GM19240 (cell line): Measurements from ENCODE around the gene CDH23.

Source experiments
- DNase-seq: peaks from one replicate; pipeline ENCODE4 v3.0.0; 2011; ENCODE audit warnings: low spot score; ENCODE audit not compliant: insufficient read length

CDH23 gene

DNA sequence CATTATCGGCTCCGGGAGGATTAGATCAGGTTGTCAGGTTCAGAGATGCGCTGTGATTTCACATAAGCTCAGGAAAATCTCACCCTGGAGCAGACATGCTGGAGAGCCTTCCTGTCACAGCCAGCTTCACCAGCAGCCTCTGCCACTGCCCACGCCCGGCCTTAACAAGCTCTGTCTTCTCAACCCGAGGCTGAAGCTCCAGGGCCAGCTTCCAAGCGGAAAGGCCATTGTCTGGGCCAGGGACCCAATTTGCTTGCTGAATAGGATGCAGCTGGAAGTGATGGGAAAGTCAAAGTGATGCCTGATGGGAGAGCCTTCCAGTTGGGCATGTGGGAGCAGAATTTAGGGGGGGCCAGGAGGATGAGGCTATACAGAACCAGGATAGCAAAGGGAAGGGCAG lies 286.6 kb downstream of the CDH23 start:
- no peak for DNase-seq

DNA sequence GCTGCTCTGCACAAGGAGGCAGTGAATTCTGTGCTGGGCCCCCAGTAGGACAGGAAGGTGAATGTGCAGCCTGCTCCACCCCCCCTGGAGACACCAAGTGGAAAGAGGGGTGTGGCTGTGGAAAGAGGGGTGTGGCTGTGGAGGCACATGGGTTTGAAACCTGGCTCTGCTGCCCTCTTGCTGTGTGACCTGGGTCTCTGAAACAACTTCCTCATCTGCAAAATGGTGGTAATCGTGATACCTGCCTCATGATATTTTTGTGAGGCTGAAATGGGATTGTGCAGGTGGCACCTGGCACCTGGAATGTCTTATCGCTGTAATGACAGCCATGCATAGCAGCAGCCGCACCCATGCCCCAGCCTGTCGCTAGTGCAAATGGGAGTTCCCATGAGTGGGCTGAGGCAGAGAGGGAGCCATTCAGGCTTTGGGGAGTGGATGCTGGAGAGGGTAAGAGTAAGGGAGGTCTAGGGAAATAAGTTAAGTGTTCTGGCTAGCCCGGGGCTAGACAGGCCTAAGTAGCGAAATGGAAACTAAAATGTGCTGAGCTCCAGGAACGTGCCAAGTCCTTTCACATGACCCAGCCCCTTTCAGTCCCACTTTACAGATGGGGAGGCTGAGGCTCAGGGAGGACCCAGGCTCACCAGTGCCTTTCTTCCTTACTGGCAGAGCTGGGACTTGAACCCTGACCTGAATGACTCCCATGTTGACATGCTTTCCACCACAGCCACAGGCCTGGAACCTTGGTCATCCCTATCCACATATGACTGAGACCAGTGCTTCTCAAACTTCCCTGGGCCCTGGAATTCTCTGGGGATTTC lies 287.8 kb downstream of the CDH23 start:
- DNase-seq: no peak

DNA sequence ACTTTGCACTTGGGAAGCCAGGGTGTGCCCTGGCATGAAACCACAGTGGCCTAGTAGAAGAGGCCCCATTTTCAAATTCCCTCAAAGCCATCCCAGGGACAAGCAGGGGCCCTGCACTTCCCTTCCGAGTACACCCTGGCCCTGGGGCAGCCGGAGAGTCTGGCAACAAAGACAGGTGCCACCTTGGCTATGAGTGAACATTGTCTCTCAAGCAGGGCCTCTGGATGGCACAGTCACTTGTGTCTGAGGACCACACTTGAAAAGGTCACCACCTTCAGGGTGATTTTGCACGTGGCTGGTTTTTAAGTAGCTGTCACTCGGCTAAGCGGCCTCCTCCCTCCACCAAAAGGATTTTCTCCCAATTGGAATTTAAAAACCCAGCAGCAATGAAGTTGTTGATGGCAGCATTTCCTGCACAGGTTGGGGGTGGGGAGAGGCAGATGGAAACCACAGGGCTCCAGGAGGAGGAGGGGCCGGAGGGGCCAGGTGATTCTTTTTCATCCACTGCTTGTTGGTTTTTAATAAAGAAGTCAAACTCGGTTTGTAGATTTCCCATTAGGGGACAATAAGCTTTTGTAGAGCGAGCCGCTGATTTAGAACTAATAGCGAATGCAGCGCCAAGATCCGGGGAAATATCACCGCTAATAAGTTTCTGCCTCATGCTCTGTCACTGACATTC lies 289.0 kb downstream of the CDH23 start:
- DNase-seq: no peak

DNA sequence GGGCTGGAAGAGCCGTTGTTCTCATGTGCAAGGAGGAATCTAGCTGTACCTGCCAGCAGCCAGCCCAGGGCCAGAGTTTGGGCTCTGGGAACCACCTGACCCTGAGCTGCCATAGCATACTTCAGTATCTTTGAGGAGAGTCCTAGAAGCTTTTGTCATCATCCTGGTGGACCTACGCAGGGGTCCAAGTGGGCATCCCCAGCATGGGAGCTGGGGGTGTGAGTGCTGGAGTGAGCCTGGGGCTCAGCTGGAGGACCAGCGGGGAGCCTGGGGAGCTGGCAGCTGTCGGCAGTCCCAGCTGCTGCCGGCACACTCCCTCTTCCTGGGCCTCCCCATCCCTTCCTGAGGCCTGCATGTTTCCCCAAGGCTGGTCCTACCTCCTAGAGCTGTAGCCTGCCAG lies 290.4 kb downstream of the CDH23 start:
- DNase-seq: no peak

DNA sequence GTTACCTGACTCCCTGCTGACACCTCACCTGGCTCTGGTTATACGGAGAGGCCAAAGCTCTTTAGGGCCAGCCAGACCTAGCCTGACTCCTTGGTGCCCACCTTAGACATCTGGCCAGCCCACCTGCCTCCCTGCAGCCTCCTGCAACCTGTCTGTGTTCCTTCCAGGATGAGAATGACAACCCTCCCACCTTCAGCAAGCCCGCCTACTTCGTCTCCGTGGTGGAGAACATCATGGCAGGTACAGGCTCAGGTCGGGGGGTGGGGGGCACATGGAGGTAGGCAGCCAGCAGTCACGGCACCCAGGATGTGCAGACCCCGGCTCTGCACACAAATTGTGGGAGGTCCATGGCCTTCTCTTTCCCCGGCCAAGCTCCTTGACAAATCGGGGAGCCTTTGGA lies 290.8 kb downstream of the CDH23 start:
- no peak for DNase-seq

DNA sequence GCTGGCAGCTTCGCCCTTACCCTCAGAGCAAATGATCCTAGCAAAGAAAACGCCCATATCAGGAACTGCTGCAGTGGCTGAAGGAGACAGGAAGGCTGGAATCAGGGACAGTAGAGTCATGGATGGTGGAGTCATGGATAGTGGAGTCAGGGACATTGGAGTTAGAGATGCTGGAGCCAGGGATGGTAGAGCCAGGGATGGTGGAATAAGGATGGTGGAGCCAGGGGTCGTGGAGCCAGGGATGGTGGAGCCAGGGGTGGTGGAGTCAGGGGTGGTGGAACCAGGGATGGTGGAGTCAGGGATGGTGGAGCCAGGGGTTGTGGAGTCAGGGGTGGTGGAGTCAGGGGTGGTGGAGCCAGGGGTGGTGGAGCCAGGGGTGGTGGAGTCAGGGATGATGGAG lies 291.5 kb downstream of the CDH23 start:
- DNase-seq: no peak

DNA sequence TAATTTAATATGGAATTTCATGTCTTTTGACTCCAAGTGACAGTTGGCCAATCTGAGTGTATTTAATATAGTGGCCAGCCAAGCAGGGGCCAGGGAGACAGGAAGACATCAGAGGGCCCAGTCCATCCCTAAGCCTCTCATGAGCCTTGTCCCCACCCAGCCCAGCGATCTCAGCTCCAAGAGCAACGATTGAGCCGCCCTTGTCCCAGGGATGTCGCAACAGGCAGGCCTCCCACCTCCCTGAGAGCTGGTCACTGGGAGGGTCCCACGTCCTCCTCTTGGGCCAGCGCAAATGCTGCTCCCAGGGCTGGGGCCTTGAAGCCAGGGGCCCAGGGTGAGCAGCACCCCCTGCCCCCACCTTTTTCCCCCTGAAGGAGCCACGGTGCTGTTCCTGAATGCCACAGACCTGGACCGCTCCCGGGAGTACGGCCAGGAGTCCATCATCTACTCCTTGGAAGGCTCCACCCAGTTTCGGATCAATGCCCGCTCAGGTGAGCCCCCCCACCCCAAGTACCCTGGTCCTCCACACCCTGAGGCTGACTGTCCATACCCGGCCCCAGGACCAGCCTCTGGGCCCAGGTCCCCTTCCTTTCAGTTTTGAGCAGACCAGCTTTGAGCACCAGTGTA lies 293.5 kb downstream of the CDH23 start:
- no peak for DNase-seq

DNA sequence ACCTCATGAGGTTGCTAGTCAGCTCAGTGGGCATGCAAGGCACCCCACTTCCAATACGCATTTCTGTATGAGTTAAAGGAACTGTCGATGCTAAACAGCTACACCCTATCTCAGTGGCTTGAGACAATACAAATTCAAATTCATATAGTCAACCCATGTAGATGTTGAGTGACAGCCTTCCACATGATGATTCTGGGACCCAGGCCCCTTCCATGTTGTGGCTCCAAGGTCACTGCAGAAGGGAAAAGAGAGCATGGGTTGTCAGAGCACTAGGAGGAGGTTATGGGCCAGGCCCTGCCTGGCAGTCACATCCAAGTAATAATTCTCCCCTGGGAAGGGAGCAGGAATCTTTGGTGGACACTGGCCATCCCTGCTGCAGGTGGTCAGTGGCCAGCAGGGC lies 294.7 kb downstream of the CDH23 start:
- DNase-seq: no peak

DNA sequence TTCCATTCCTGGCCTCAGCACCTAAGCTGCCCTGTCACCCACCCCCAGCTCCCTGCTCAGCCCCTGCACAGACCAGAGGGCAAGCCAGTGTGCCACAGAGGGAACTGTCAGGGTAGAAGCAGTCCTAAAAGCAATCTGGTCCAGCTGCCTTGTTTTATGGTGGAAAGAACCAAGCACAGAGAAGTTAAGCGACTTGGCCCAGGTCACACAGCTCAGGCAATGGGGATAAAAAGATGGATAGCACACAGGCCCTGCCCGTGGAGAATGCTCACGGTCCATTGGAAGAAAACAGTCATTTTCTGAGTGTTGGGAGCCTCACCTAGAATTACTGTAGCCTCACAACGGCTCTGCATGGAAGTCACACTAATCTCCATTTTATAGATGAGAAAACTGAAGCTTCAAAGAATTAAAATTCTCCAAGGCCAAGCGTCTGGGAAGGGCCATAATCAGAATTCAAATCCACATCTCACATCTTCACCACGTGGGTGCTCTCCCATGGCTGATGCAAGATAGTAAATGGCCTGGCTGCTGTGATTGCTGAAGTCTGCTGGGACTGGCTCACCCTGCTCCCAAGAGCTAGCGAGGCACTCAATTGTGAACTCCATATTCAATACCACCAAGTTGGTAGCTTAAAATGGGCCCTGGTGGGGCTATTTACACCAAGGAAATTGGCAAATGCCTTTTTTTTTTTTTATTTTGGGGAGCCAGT lies 296.0 kb downstream of the CDH23 start:
- DNase-seq: no peak

DNA sequence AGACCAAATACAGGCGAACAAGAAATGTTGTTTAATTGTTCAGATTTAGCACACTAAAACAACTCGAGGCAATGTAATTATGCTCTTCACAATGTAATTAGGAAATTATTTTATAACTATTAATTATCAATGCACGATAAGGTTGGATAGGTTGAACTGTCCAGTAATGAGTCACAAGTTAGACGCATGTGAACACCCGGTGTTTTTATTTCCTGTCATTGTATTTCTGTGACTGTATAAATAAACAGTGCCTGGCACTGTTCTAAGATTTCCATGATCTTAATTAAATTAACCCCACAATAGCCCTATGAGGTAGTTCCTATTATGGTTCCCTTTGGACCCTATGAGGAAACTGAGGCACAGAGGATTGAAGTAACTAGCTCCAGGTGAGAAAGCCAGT lies 296.7 kb downstream of the CDH23 start:
- no peak for DNase-seq

DNA sequence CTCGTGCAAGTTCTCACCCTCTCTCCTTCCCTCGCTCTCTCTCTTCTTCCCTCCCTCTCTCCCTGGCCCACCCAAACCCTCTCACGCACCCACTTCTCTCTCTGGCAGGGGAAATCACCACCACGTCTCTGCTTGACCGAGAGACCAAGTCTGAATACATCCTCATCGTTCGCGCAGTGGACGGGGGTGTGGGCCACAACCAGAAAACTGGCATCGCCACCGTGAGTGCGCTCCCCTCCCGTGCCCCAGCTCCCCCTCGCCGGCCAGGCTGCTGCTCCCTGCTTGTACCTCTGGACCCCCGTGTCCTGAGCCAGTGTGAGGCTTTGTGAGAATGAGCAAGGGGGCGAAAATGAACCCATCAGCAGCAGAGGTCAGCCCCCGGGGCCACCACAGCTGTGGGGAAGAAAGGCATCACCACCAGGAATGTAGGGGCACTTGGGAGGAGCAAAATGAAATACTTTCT lies 297.4 kb downstream of the CDH23 start:
- no peak for DNase-seq

DNA sequence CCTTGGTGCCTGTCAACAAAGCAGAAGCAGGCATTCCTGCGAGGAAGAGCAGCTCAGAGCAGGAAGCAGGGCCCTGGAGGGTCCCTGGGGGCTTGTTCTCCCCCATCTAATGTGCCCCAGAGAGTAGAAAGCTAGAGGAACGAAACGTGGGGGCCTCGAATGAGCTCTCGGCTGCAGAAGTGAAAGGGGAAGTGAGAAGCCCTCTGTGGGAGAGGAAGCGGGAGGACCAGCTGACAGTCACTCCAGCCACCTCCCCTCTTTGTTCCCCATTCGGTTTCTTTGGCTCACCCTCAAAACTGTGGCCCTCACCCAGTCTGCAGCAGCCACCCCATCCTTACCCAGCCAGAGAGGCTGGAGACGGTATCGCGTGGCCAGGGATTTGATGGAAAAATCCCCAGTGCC lies 297.8 kb downstream of the CDH23 start:
- peak; percentile 99 for DNase-seq

DNA sequence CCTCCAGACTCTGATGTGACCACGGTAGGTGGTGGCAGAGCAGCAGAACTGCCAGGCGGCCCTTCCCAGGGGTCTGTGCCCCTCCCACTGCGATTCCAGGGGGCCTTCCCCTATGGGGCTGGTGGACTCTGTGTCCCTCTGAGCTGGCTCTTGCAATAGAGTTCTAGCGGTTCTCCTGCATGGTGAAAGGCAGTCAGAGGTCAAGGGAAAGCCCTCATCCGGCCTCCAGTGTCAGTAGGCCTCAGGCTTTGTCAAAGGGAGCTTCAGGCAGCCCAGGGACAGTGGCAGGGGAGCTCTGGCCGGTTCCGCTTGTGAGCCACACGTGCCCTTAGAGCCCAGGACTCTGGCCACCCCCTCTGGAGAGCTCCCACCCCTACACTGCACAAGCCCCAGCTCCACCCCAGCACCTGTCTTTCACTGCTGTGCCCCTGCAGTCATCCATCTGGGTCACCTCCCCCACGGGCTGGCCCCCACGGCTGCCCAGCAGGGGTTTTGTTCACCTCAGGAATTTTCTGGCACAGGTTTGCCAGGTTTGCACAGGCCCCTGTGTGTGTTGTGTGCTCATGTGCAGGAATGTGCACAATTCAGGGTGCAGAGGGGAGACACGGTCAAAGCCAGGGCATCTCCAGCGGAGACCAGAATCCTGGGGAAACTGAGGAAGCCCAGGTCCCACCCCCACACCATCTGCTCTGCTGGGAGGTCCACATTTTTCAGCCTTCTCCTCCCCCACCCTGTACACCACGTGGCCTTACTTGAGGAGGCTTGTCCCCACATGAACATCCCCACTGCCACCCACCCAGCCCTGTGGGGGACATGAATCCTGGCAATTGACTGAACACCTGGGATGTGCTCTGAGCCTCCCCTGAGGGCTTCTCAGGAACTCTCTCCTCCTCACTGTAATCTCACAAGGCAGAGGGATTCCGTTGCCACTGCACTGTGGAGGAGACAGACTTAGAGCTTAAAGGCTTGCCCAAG lies 299.1 kb downstream of the CDH23 start:
- no peak for DNase-seq

DNA sequence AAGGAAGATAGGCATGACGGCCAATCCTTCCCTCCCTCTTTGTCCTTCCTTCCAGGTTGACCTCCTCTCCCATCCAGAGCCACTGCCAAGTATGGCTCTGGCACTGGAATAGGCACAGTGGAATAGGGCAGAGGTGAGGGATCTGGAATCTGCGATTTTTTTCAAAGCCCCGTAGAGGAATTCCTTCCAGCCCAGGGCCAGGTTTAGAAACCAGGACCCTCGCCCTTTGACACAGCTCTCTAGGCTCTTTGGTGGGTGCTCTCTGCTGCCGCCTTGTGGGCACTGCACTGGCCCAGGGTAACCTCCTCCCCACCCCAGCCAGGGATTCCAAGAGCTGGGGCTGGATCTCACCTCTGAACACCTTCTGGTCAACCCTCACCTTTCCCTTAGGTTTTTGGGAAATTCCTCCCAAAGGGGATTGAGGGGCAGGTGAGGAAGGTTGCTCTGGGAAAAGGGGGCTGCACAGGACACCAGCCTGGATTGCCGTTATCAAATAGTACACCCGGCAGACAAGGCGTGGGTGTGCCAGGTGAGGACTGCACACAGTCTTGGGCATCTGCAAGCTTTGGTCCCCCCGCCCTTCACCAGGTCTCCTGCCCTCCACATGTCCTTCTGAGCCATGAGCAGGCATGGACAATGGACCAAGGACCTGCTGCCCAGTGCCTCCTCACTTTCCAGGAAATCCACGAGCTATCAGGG lies 300.1 kb downstream of the CDH23 start:
- no peak for DNase-seq

DNA sequence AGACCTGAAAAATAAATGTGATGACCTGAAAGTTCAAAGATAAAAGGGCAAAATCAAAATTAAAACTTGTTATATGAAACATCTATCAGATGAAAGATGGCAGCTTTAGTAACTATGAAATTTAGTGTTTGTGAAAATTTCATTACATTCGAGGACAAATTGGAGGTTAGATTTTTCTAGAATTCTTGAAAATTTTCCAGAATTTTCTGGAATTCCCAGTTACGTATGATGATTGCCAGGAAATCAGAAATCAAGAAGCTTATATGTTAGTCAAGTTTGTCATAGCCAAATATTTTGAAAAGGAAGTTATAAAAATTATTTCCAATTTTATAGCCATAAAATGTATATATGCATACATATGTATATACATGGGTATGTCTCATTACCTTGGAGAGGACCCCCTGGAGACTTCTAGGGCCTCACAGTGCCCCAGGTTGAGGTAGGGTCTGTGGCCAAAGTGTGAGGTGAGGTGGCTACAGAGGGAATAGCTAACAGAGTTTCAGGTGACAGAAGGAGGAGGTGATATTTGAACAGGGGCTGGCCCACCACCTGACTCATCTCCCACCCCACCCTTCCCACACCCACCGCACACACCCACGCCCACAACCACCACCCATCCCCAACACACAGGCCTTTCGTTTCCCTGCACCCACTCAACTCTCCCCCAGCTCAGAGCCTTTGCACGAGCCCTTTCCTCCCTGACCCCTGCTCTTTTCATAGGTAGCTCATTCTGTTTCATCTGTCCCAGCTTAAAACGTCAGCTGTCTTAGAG lies 301.4 kb downstream of the CDH23 start:
- DNase-seq: peak; percentile 52

DNA sequence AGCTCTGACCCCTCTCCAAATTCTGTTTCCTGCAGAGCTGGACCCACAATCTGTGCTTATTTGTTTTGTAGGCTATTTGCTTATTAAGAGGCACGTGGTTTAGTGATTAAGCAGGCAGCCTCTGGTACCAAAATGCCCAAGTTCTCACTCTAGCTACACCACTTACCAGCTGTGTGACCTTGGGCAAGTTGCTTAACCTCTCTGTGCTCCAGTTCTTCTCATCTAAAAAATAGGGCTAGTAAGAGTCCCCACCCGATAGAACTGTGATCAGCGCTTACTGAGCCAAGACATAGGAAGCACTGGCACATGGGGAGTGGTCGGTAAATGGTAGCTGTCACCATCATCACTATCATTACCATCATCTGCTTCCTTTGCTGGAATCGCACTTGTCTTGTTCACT lies 302.0 kb downstream of the CDH23 start:
- DNase-seq: no peak

DNA sequence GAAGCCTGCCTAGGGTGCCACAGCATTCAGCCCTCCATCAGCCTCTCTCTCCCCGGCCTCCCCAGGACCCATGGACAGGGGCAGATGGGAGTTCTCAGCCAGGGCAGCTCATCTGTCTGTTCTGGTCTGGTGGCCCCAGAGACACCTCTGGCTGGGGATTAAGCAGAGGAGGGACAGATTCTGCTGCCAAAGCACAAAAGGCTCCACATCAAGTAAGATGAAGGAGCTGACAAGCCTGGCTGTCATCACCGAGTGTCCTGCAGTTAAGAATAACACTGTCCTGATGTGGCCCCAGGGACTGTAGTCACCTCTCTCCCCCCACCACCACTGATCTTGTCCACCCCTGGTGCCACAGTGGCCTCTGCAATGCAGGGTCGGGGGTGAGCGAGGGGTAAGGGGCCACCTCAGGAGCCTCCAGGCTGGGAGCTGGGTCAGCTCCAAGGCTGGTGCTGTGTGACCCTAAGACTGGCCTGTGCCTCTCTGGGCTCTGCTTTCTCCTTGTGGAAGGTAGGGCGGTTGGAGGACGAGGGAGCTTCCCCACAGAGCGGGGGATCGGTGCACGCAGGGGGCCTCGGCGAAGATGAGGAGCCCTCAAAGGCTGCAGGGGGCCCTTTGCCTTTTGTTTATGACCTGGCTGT lies 304.1 kb downstream of the CDH23 start:
- DNase-seq: no peak

DNA sequence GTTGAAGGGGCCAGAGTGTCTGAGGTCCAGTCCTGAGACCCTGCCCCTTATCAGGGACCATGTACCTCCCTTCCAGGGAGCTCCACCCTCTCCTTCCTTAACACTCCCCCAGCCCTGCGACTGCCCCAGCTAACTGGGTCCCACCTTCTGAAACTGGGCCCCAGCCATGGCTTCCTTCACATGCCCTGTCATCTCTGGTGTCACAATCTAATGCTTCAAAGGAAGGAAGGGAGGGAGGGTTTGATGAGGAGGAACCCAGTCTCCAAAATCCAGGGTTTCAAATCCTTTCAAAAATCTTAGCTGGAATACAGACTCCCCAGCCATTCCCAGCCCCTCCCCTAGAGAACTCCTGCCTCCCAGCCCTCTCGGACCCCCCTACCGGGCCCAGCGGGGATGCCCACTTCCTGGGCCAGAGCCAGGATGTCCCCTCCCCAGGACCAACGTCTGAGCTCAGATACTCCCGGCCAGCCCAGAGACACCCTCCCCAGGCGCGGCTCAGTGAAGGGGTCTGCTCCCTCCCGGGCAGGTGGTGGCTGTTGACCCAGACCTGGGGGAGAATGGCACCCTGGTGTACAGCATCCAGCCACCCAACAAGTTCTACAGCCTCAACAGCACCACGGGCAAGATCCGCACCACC lies 304.9 kb downstream of the CDH23 start:
- no peak for DNase-seq
